GM19328 (cell line): ENCODE results near the gene MXD3.
"Not testable (repeated sequence)": the region's sequence is repeated elsewhere in the genome, so short reads cannot be mapped to it uniquely, and the experiment has no call there.

ENCODE experiments used
- ATAC-seq: cut with Tn5 transposase; IDR thresholded peaks from one replicate; pipeline ENCODE4 v1.9.1; 2021; ENCODE audit warnings: mild to moderate bottlenecking, moderate library complexity; ENCODE audit not compliant: unreplicated experiment

Gene MXD3

GRCh38 chr5:177311723-177312648 lies at the start of gene MXD3:
Gene MXD3, minus strand, starts transcription at chr5:177311898. Its CDS starts 68 bp downstream, at chr5:177311830.
- ATAC-seq: peak; percentile 68

GRCh38 chr5:177360740-177361139 lies 49.0 kb upstream of the MXD3 start:
- not testable (repeated sequence) for ATAC-seq

- no peak for ATAC-seq
These were observed 48.2 kb upstream of the MXD3 start for GRCh38 chr5:177359860-177360259.

- ATAC-seq: no peak
These were observed 47.8 kb upstream of the MXD3 start for GRCh38 chr5:177359451-177359851.

- ATAC-seq: no peak
These were observed 46.7 kb upstream of the MXD3 start for GRCh38 chr5:177358370-177358819.

GRCh38 chr5:177357459-177358351 lies 46.0 kb upstream of the MXD3 start, which contains the start of gene RGS14:
Gene RGS14, plus strand, starts transcription at chr5:177357924. Its CDS starts 101 bp downstream, at chr5:177358025.
- peak; percentile 91 for ATAC-seq

- no peak for ATAC-seq
These were observed 45.4 kb upstream of the MXD3 start for GRCh38 chr5:177357146-177357458.

- ATAC-seq: no peak
These were observed 45.0 kb upstream of the MXD3 start for GRCh38 chr5:177356746-177357145.

- ATAC-seq: no peak
These were observed 44.1 kb upstream of the MXD3 start for GRCh38 chr5:177355868-177356168.

GRCh38 chr5:177355162-177355867 lies 43.6 kb upstream of the MXD3 start:
- ATAC-seq: no peak

- ATAC-seq: no peak
These were observed 43.0 kb upstream of the MXD3 start for GRCh38 chr5:177354711-177355110.

GRCh38 chr5:177354256-177354655 lies 42.6 kb upstream of the MXD3 start:
- ATAC-seq: no peak

- ATAC-seq: no peak
These were observed 41.4 kb upstream of the MXD3 start for GRCh38 chr5:177353093-177353492.

- peak; percentile 87 for ATAC-seq
These were observed 40.0 kb upstream of the MXD3 start, which contains the start of gene LMAN2 for GRCh38 chr5:177351392-177352329. Gene LMAN2, minus strand, starts transcription at chr5:177351668. Its CDS starts 21 bp downstream, at chr5:177351647.

GRCh38 chr5:177350776-177351391 lies 39.2 kb upstream of the MXD3 start:
- no peak for ATAC-seq

- ATAC-seq: no peak
These were observed 38.1 kb upstream of the MXD3 start for GRCh38 chr5:177349762-177350161.

GRCh38 chr5:177349362-177349647 lies 37.6 kb upstream of the MXD3 start:
- ATAC-seq: no peak

- no peak for ATAC-seq
These were observed 36.0 kb upstream of the MXD3 start for GRCh38 chr5:177347699-177348098.

- ATAC-seq: no peak
These were observed 35.1 kb upstream of the MXD3 start for GRCh38 chr5:177346820-177347219.

- no peak for ATAC-seq
These were observed 33.2 kb upstream of the MXD3 start for GRCh38 chr5:177344891-177345290.
